GM19372 (cell line): ENCODE data around the gene TMEM8B.
"Not testable (repeated sequence)": the region's sequence is repeated elsewhere in the genome, so short reads cannot be mapped to it uniquely, and the experiment has no call there.

Experiments used
- ATAC-seq: cut with Tn5 transposase; IDR thresholded peaks from one replicate; pipeline ENCODE4 v1.9.1; 2021; ENCODE audit warnings: mild to moderate bottlenecking, low read depth, moderate library complexity; ENCODE audit not compliant: unreplicated experiment

The TMEM8B gene

GRCh38 chr9:35904338-35904737 is 75.3 kb downstream of the TMEM8B start:
- no peak for ATAC-seq

- no peak for ATAC-seq
Measured at GRCh38 chr9:35905051-35905781, 76.2 kb downstream of the TMEM8B start.

- no peak for ATAC-seq
Measured at GRCh38 chr9:35905912-35906679, 77.1 kb downstream of the TMEM8B start, which contains the start of gene HRCT1. TSS of gene HRCT1 (plus strand) at chr9:35906202. CDS start at chr9:35906288, 86 bp downstream.

GRCh38 chr9:35906923-35907699 is 78.1 kb downstream of the TMEM8B start:
- ATAC-seq = no peak

GRCh38 chr9:35907711-35908503 is 78.9 kb downstream of the TMEM8B start:
- ATAC-seq = no peak

GRCh38 chr9:35908504-35909125 is 79.6 kb downstream of the TMEM8B start:
- ATAC-seq = no peak

GRCh38 chr9:35909274-35909673 is 80.2 kb downstream of the TMEM8B start, which contains the start of gene SPAAR:
TSS of gene SPAAR (plus strand) at chr9:35909490. CDS start at chr9:35910464, 974 bp downstream.
- no peak for ATAC-seq

GRCh38 chr9:35909687-35910612 is 80.9 kb downstream of the TMEM8B start:
- no peak for ATAC-seq

GRCh38 chr9:35910613-35911359 is 81.8 kb downstream of the TMEM8B start:
- no peak for ATAC-seq

- no peak for ATAC-seq
Measured at GRCh38 chr9:35911690-35912089, 82.7 kb downstream of the TMEM8B start.

GRCh38 chr9:35912791-35913400 is 83.9 kb downstream of the TMEM8B start:
- no peak for ATAC-seq

- not testable (repeated sequence) for ATAC-seq
Measured at GRCh38 chr9:35913429-35913828, 84.4 kb downstream of the TMEM8B start.

GRCh38 chr9:35914301-35914807 is 85.3 kb downstream of the TMEM8B start:
- no peak for ATAC-seq
